ENCODE results near the gene DPYSL3.

Gene DPYSL3

GRCh38 chr5:147434049-147434448, 75.8 kb downstream of the DPYSL3 start:
- DNase-seq = no peak

DNA sequence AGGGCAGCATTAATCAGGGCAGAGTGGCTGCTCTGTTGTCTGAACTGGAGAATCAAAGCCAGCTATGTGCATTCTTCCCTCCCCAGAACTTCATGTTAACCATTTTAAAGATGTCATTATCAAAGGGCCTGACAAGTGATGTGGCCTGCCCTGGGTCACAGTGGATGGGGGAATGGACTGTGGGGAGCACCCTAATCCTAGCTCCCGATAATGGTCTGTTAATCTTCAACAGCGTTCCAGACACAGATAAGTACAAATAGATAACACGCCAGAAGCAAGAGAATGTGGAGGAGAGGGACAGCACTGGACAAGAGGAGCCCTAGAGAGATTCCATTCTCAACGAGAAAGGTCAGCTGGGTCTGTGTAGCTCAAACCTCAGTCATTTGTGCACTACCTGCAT, 77.5 kb downstream of the DPYSL3 start:
- DNase-seq = no peak

DNA sequence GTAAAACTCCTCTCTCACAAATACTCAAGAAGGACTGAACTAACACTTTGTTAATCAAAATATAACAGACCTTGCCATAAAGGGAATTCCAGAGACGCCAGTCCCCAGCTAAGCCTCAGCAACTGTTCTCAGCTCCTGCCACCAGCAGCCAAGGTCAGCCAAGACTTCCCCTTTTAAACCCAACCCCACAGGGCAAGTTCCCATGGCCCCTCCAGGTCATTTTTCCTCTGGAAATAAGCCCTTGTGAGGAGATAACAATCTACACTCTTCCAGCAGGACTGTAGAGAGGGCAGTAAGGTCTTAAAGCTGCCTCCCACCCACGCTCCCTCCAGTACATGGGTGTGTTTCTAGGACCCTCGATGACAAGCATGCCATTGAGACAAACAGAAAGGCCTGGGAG, 78.3 kb downstream of the DPYSL3 start:
- no peak for DNase-seq

- DNase-seq = no peak
Measured at GRCh38 chr5:147430628-147431027, 79.2 kb downstream of the DPYSL3 start.

DNA sequence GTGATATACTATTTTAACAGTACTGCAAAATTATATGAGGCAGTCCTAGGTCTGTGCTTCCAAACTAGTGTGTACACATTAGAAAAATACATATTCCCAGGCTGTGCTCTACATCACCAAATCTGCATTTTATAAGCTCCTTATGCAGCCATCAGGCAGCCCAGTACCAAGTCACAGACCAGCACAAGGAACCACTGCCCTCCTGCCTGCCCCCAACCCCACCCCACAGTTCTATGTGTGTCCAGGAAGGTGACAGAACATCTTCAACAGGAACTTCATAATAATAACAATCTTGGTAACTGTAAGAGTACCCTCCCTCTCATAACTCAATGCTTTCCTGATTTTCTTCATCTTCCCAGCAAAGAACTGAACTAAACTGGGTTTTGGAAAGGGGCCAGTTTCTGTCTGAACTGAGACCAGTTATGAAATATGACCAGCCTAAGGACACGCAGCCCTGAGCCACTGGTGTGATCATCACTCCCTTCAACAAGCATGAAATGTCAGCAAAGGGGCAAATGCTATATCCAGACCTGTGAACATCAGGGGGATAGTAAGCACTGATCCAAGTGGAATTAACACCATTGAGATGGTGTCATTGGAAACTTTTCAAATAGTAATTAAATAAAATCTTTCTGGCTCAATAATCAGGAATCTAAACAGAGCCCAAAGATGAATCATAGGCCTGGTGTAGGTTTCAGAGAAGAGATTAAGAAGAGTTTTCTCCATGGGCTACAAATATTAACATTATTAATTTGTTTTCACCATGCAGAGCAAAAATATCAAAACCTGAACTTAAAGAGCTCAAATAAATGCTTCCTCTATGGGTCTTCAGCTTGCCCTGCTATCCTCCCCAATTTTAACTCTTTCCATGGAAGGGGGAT, 82.1 kb downstream of the DPYSL3 start:
- DNase-seq = no peak

DNA sequence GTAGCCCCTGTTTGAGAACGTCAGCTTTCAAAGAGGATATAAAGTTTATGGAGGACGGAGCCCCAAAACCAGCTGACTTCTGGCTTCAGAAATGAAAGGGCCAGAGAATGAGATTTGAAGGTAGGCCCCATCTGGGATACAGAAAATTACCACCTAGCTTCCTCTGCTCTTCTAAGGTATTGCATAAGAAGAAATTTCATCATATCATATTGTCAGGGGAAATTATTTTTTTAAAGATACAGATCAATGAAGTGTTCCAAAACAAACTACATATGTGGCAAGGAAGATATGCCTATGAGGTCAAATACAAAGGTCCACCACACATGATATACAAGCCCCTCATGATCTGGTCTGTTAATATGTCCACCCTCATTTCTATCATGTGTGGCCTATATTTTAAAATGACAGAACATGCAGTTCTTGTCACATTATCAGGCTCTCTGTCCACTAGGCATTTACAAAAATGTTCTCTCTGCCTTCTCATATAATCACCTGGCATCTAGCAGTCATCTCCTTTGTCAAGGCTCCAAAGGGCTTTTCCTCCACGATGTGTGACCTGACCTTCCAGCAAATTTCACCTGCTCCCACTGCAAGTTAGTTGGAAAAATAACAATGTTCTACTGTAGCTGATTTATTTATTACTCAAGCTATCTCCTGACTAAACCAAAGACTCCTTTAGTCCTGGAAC, 83.1 kb downstream of the DPYSL3 start:
- no peak for DNase-seq

DNA sequence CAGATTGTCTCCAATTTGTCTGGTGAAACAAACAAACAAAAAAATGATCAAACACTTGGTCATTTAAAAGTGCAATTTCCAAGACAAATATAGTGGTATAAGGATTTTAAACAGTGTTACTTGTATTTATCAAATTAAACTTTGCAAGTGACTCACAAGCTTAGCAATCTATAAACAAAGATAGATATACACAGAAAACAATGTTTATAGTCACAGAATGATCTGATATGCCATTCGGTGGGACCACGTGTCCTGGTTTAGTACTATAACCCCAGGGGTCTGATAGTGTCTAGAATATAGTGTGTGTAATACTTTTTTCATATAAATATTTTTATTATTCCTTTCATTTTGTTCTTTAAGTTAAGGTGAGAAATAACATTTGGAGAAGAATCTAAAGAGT, 91.3 kb downstream of the DPYSL3 start:
- DNase-seq = no peak

DNA sequence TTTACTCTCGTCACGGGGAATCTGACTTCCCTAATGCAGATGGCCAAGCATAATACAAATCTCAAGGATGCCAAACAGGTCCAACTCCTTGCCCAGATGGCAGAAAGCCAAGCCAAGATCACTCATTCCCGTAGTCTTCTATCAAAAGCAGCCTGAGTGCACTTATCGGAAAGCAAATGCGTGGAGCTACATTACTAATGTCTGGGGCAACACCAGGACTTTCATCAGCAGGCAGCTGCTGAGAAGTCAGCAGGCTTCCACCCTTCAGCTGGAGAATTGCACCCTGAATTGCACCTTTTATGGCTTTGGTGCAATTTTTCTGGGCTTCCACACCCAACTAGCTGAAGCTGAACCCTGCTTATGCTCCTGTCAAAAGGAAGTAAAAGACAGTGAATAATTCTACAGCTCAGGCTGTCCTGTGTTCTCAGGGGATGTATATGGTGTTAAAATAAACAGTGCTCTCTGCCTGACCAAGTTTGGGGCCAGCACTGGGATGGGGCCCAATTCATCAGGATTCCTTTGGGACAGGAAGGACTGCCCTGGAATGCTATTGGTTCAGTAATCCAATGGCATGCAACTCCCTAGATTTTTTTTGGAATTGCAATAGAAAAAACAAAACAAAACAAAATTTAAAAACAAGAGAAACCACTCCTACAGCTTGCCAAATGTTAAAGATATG, 92.6 kb downstream of the DPYSL3 start:
- no peak for DNase-seq

DNA sequence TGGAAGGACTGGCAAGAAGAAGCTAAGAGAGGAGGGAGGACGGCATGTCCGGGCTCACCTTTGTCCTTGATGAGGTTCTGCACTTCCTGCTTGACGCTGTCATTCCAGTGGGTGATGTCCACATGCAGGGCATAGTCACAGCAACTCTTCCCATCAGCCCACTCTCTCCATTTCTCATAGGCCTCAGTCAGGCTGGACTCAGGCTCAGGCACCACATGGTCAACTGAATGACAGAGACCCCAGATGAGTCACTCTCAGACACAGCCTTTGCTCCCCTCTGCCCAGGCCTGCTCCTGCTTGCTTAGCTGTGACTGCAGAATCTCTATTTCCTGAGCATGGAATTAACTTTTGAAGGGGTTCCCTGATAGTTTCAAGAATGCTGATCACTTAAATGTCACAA, 94.2 kb downstream of the DPYSL3 start:
- no peak for DNase-seq

GRCh38 chr5:147413266-147413665, 96.6 kb downstream of the DPYSL3 start:
- DNase-seq = no peak

DNA sequence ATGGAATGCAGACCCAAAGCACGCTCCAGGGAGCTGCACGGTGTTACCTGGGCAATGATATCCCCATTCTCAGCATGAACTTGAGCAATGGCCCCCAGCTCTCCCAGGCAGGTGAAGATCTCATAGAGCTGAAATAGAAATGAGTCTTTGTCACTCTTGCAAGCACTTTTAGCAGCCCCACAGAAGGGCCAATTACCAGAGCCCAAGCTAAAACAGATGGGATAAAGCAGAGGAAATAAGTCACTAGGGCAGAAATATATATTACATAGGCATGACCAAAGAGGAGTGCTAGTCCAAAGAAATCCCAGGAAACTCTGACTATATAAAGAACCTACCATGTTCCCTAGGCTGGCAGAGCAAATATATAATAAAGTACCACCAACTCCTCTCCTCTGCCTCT, 97.3 kb downstream of the DPYSL3 start:
- DNase-seq = no peak

DNA sequence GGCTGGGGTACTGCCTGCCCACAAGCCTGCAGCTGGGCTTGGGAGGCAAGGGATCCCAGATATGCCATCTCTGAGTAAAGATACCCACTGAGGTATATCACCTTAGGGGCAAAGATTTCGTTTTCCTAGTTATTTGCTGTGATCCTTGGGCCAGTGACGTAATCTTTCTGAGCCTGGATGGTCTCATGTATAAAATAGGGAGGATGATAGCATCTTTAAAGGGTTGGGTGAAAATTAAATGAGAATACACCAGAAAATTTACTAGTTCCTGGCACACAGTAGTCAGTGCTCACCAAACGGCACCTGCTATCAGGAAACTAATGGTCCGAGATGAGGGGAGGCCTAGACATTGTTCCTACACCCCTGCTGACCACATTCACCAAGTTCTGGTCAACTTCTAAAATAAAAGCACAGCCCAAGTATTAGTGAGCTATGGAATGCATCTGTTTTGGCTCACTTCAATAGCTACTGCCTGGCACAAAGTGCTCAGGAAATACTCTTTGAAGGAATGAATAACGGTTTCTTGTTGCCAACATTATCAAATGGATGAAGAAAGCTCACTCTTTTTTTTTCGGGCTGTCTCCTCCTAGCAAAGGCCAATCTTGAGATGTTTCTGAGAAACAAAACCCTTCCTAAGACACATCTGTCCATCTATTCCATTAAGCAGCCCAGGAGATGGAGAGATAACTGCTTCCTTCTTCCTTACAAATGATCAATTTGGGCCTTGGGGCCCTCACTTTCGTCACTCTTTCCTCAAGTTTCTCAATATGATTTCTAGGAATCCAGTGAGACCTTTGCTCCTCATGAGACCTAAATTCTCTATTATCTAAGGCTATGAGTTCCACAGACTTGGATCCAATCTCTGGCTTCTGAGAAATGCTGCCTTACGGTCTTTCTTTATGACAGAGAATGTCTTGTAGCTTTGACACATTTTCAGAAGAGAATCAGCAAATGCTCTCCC, 98.2 kb downstream of the DPYSL3 start:
- DNase-seq = no peak

GRCh38 chr5:147410496-147411358, 99.1 kb downstream of the DPYSL3 start:
- no peak for DNase-seq

DNA sequence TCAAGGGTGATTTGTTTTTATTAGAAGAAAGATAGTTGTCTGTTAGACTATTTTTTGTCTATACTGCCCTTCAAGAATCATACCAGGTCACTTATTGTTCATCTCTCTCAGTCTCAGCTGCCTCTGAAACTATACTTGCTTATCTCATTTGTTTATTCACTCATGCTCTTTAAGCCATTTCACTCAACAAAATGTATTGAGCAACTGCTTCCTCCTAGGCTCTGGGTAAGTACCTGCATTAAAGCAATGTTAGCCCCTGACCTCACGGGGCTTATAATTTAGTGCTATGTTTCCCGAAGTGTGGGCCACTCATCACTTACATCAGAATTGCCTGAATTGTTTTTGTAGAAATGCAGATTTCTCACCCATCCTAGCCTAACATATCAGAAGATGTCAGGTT, 100.9 kb downstream of the DPYSL3 start:
- DNase-seq = no peak

DNA sequence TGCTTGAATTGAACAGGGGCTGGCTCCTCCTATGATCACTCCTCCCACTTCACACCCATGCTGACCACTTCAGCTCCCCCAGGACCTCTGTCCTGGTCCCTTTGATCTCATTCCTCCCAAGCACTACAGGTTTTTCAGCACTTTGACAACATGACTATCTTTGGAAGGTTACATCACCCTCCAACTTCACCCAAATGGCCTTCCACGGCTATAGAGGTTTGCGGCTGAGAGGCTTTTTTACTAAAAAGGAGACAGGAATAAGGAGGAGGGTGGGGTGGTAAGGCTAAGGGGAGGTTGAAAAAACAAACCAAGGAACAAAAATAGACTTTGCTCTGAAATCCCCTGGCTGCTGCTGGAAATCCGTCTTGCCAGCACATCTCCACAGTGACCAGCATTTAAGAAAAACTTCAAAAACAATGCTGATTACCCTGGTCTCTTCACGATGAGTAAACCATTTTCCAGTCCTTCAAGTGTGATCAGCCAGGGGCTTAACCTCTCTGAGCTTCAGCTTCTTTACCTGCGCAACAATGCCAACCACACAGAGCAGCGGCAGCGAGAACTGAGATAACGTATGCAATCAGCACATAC, 102.7 kb downstream of the DPYSL3 start:
- no peak for DNase-seq

DNA sequence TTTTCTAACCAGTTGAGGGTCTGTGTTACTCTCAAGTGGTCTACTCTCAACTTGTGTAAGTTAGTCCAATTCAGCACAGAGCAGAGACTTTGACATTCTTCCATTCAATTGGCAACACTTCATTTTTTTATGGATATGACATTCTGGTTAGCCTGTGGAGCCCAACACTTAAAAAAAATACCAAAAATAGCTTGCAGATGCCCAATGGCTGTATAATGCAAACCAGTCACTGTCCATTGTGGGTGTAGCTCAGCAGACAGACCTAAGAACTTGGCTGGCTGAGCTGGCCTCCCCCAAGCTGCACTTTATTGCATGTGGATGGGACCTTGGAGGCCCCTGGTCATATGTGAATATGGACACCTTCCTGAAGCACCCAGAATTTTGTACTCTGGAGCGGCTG, 103.2 kb downstream of the DPYSL3 start:
- no peak for DNase-seq

DNA sequence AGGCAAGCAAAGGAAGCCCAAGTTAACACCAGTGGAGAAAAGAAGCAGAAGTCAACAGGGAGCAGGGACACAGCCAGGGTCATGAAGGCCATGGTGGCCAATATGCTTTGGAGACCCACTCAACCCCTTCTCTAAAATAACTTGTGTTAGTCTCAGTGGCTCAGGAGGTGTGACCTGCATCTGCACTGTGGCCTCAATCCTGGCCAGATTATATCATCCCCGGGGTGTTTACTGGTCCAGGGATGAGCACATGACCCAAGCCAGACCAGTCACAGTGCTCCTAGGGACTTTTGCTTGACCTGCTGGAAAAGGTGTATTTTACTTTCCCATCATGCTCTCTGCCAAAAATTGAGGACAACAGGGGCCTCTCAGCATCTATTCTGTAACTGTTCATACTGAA, 105.2 kb downstream of the DPYSL3 start:
- no peak for DNase-seq

DNA sequence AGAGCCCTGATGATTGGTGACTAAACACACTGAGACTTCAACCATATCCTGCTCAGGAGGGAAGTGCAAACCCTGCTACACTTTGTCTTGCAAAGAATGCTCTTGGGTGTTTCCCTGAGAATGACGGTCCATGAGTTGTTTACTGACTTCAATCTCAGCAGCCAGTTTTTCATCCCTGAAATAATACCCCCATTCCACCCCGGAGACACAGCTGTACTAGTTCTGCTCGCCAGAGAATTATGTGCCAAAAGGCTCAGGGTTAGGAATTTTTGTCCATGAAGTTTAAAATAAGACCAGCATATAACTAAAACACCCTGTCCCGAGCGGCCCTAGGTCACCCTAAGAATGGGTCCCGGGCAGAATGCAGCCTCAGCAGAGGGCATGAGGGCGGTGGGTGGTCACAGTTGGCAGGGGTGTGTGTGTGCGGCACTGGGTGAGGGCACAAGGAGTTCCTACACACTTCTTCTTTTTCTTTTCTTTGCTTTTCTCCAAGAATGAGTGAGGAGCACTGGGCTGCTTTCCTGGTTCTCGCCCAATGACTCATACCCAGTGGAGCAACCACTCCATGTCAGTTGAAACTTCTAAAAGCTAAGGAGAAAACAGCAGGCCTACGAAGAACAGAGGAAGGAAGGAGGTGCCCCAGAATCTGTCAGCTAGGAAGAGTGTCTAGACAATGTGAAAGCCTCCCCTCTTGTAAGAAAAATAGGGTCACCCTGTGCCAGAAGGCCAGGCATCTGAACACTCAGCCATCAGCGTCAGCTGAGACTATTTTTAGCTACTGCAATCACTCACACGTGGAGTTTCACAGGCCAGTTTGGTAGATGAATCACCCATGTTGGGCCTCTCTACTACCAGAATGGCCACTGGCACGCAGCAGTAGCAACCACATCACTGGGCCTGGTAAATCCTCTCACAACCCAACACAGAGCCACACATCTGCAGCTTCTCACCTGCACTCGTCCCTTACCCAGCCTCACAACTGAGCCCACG, 105.9 kb downstream of the DPYSL3 start:
- no peak for DNase-seq

DNA sequence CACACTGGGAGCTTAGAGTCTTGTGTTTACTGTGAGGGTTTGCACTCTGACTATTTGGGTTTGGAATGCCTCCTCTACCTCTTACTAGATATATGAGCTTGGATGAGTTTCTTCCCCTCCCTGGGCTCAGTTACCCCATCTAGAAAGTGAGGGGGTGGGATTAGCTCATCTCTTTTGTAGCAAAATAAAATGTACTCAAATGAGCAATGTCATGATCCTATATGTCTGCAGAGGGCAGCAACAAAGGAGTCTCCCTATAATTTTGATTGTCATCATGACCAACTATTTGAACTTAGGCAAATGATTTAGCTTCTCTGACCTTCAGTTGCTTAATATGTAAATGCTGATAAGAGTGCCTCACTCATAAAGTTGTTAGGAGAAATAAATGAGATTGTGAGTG, 109.0 kb downstream of the DPYSL3 start:
- no peak for DNase-seq
